Measurements from ENCODE around the gene UBR4. TPM values are rescaled to one million over a fixed set of nuclear protein-coding genes. Genes with fewer than 3 reads are reported as not detected.

UBR4 gene
- total RNA-seq, 3 donors from 2014 or later, result 114 to 145 (median 140) TPM

DNA sequence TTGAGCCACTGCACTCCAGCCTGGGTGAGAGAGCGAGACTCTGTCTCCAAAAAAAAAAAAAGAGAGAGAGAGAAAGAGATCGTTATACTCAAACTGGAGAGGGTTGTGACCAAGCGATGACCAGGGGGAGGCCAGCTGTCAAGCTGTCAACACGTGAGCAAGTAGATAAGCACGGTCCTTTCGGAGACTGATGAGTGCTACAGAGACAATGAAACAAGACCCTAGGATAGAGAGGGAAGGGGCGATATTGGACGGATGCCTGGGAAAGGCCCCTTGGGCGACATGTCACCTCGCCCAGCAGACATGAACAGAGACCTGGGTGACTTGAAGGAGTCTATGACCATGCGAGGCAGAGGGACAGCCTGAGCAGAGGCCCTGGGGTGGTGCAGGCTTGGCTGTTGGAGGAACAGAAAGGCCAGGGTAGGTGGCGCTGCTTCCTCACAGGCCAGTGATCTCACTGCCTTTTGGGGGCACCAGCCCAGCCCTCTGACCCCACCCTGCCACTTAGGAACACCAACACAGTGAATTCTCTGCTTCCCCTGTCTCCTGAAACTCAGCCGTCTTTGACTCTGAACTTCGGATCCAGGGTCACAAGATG lies 152.8 kb downstream of the UBR4 start:
- TF ChIP-seq POLR2A (IDR thresholded peaks at IDR 0.05) (no peak), POLR2AphosphoS5 (IDR thresholded peaks at IDR 0.05) (no peak)
- TF ChIP-seq, protein P1, sequence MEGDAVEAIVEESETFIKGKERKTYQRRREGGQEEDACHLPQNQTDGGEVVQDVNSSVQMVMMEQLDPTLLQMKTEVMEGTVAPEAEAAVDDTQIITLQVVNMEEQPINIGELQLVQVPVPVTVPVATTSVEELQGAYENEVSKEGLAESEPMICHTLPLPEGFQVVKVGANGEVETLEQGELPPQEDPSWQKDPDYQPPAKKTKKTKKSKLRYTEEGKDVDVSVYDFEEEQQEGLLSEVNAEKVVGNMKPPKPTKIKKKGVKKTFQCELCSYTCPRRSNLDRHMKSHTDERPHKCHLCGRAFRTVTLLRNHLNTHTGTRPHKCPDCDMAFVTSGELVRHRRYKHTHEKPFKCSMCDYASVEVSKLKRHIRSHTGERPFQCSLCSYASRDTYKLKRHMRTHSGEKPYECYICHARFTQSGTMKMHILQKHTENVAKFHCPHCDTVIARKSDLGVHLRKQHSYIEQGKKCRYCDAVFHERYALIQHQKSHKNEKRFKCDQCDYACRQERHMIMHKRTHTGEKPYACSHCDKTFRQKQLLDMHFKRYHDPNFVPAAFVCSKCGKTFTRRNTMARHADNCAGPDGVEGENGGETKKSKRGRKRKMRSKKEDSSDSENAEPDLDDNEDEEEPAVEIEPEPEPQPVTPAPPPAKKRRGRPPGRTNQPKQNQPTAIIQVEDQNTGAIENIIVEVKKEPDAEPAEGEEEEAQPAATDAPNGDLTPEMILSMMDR (IDR thresholded peaks at IDR 0.05), result no peak
- H3K4me1 ChIP-seq, result no peaks in the 10 kb centered on the region
- intact Hi-C loops (cut with DNase I; ENCODE audit: low total_unique reads), result no loop called here
- H3K4me3 ChIP-seq, result no peak overlapping the region
- H3K27me3 ChIP-seq, result peaks cover 0 to 31% of the 10 kb centered on the region in 2 donors
- no peak overlapping the region for H3K27ac ChIP-seq
- no peaks in the 10 kb centered on the region for H3K36me3 ChIP-seq
- no peak for DNase-seq (ENCODE audit: low spot score in 2 of 2)
- no peaks in the 10 kb centered on the region for H3K9me3 ChIP-seq

DNA sequence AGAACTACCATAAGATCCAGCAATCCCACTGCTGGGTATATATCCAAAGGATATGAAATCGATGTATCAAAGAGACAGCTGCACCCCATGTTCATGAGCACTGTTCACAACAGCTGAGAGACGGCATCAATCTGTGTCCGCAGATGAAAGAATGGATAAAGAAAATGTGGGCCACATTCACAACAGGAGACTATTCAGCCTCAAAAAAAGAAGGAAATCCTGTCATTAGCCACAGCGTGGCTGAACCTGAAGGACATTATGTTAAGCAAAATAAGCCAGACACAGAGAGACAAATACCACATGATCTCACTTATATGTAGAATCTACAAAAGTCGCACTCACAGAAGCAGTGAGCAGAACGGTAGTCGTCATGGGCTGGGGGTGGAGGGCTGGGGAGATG lies 154.4 kb downstream of the UBR4 start:
- Histone ChIP-seq H3K4me3 (no peak overlapping the region), H3K9me3 (no peaks in the 10 kb centered on the region), H3K36me3 (no peaks in the 10 kb centered on the region), H3K27ac (no peak overlapping the region), H3K4me1 (no peaks in the 10 kb centered on the region), H3K27me3 (peaks cover 0 to 31% of the 10 kb centered on the region in 2 donors)
- TF ChIP-seq POLR2A (IDR thresholded peaks at IDR 0.05) (no peak), POLR2AphosphoS5 (IDR thresholded peaks at IDR 0.05) (no peak)
- TF ChIP-seq, protein P1 (IDR thresholded peaks at IDR 0.05), result no peak
- intact Hi-C loops (cut with DNase I; ENCODE audit: low total_unique reads), result no loop called here
- no peak for DNase-seq (ENCODE audit: low spot score in 2 of 2)

DNA sequence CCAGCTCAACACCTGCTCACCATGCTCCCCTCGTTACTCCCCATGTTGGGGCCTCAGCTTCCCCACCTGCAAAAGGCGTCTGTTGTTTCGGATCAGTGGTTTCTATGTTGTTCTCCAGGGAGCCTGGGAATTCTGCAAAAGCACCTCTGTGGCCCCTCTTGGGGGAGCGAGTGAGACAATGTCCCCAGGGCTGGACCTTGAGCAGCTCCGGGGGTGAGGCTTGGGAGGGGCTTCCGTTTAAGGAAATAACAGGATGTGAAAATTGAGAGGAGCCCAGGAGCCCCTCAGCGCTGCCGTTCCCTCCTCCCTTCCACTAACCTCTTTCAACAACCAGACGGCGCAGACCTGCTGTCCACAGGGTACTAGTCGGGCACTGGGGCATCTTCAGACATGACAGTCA lies 155.1 kb downstream of the UBR4 start:
- H3K27ac ChIP-seq, result no peak overlapping the region
- no peak overlapping the region for H3K4me3 ChIP-seq
- DNase-seq (ENCODE audit: low spot score in 2 of 2), result no peak
- H3K27me3 ChIP-seq, result peaks cover 0 to 31% of the 10 kb centered on the region in 2 donors
- H3K36me3 ChIP-seq, result no peaks in the 10 kb centered on the region
- TF ChIP-seq, protein P1 (IDR thresholded peaks at IDR 0.05), result no peak
- TF ChIP-seq POLR2A (IDR thresholded peaks at IDR 0.05), result no peak
- H3K4me1 ChIP-seq, result no peaks in the 10 kb centered on the region
- intact Hi-C loops (cut with DNase I; ENCODE audit: low total_unique reads), result no loop called here
- no peaks in the 10 kb centered on the region for H3K9me3 ChIP-seq

DNA sequence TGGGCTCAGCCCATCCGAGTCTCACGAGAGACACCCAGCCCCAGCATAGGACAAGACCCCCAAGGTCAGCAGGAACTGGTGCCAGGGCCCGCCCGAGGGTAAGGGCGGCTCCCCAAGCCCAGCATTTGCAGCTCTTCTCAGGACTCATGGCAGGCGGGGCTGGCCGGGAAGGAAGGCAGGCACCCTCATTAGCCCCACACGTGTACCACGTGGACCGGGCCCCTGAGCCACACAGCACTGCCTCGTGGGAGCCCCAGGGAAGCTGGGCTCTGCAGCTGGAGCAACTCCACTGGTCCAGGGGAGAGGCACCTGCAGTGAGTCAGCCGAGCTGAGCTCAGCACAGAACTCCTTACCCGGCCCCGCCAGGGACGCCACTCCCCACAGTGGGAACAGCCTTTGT lies 155.8 kb downstream of the UBR4 start:
- no peak for DNase-seq (ENCODE audit: low spot score in 2 of 2)
- no peak overlapping the region for H3K27ac ChIP-seq
- no peaks in the 10 kb centered on the region for H3K9me3 ChIP-seq
- peaks cover 0 to 31% of the 10 kb centered on the region in 2 donors for H3K27me3 ChIP-seq
- H3K36me3 ChIP-seq, result no peaks in the 10 kb centered on the region
- TF ChIP-seq, protein P1 (IDR thresholded peaks at IDR 0.05), result no peak
- TF ChIP-seq POLR2AphosphoS5 (IDR thresholded peaks at IDR 0.05) (no peak), POLR2A (IDR thresholded peaks at IDR 0.05) (no peak)
- no peak overlapping the region for H3K4me3 ChIP-seq
- intact Hi-C loops (cut with DNase I; ENCODE audit: low total_unique reads), result no loop called here
- H3K4me1 ChIP-seq, result no peaks in the 10 kb centered on the region

DNA sequence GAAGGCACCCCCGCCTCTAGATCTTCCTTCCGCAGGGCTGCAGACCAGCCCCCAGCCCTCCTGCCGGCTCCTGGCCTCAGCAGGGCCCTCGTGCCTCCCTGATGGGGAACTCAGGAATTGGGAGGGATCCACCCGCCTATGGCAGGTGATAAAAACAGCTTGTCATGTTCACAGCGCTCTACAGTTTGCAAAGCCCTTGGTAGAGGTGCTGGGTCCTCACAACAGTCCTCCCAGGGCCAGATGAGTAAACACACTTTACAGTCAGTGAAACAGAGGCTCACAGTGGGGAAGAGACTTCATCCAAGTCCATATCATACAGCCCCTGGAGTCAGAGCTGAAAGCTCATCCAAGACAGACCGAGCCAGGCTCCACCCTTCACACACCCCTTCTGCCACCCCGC lies 156.6 kb downstream of the UBR4 start:
- H3K4me3 ChIP-seq, result no peak overlapping the region
- no peak for TF ChIP-seq POLR2AphosphoS5 (IDR thresholded peaks at IDR 0.05)
- TF ChIP-seq POLR2A (IDR thresholded peaks at IDR 0.05), result no peak
- TF ChIP-seq, protein P1 (IDR thresholded peaks at IDR 0.05), result no peak
- H3K27me3 ChIP-seq, result peaks cover 0 to 28% of the 10 kb centered on the region in 2 donors
- no peaks in the 10 kb centered on the region for H3K36me3 ChIP-seq
- no peaks in the 10 kb centered on the region for H3K4me1 ChIP-seq
- DNase-seq (ENCODE audit: low spot score in 2 of 2), result no peak
- no peaks in the 10 kb centered on the region for H3K9me3 ChIP-seq
- intact Hi-C loops (cut with DNase I; ENCODE audit: low total_unique reads), result no loop called here
- H3K27ac ChIP-seq, result no peak overlapping the region
